Activated naive CD8-positive, alpha-beta T cell treated with anti-CD3 and anti-CD28 coated beads, Interleukin-2, amount 10 ng/mL, durations not matched to agents 7 days and 5 days (primary cell): ENCODE results near the gene SLC27A2. TPM values are rescaled to one million over a fixed set of nuclear protein-coding genes. Genes with fewer than 3 reads are reported as not detected.
"Not testable (repeated sequence)": the region's sequence is repeated elsewhere in the genome, so short reads cannot be mapped to it uniquely, and the experiment has no call there.

Experiments
- ATAC-seq: fragments of 150-1000 bp; cut with Tn5 transposase; one replicate; pipeline ENCODE4 v1.10.0; 2021; ENCODE audit warnings: low read depth, moderate library complexity
- POLR2A ChIA-PET: fragments of 350-600 bp; sonication (Branson Sonifier 250); formaldehyde crosslinking; loops from one replicate; lab custom pipeline; 2021; ENCODE audit warnings: antibody characterized with exemption; lab: Charles Lee
- DNase-seq: peaks from one replicate; pipeline ENCODE4 v3.0.0; 2021
- H3K27ac Mint-ChIP-seq: one replicate; pipeline ENCODE4 v1.8.0; 2022; ENCODE audit warnings: mild to moderate bottlenecking, mixed read lengths
- H3K27me3 Mint-ChIP-seq: one replicate; pipeline ENCODE4 v1.8.0; 2022; ENCODE audit warnings: mild to moderate bottlenecking, moderate library complexity, mixed read lengths
- H3K36me3 Mint-ChIP-seq: one replicate; pipeline ENCODE4 v1.8.0; 2021; ENCODE audit warnings: mild to moderate bottlenecking, mixed read lengths
- H3K4me1 Mint-ChIP-seq: one replicate; pipeline ENCODE4 v1.8.0; 2021; ENCODE audit warnings: mixed read lengths
- H3K4me3 Mint-ChIP-seq: one replicate; pipeline ENCODE4 v1.8.0; 2022; ENCODE audit warnings: mild to moderate bottlenecking, moderate library complexity, mixed read lengths
- H3K9me3 Mint-ChIP-seq: one replicate; pipeline ENCODE4 v1.8.0; 2021; ENCODE audit warnings: mixed read lengths
- total RNA-seq, 2 experiments: library from RNA; stranded (reverse); gene quantifications; one replicate each; pipeline ENCODE4 v1.2.3, GENCODE V29; 2021

Gene SLC27A2
- total RNA-seq, 2 experiments from 2014 or later: 8.8 to 9.6 TPM

DNA sequence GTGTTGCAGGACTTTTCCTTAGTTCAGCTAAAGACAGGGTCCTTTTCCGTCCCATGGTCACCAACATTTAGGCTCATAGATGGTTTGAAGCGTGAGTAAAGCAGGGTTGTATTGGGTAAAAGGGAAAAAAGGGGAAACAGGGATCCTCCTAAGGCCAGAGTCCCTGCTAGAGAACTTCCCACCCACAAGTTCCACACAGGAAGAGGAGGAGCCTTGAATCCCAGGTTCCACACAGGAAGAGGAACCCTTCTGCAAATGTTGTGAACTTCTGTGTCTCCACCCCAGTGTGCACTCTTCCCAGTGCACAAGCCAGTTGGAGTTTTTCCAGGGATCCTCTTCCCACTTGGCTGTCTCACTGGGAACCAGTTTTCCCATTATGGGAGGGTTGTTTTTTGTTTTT lies 35.4 kb upstream of the SLC27A2 start:
- Mint-ChIP-seq H3K27ac (no peak overlapping the region), H3K4me3 (no peak overlapping the region), H3K9me3 (no peaks in the 10 kb centered on the region), H3K4me1 (peaks cover 28% of the 10 kb centered on the region), H3K36me3 (peaks cover 7% of the 10 kb centered on the region), H3K27me3 (peaks cover 2% of the 10 kb centered on the region)
- POLR2A ChIA-PET: no interaction called here
- no peak for ATAC-seq
- DNase-seq: no peak

DNA sequence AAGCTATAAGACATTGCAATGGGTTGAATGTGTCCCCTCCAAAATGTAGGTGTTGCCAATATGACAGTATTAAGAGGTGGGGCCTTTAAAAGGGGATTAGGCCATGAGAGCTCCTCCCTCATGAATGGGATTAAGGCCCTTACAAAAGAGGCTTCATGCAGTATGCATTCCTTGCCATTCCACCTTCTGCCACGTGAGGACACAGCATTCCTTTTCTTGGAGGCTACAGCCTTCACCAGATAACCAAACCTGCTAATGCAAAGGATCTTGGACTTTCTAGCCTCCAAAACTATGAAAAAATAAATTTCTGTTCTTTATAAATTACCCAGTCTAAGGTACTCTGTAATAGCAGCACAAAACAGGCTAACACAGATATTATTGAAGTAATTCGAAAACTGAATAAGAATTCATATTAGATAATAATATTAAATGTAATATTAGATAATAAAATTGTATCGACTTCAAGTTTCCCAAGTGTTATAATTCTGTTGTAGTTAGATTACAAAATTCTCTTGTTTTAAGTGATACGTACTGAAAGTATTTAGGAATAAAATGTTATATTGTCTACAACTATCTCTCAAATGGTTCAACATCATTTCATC lies 33.5 kb upstream of the SLC27A2 start:
- peaks cover 26% of the 10 kb centered on the region for H3K4me1 Mint-ChIP-seq
- no peaks in the 10 kb centered on the region for H3K9me3 Mint-ChIP-seq
- POLR2A ChIA-PET: no interaction called here
- H3K36me3 Mint-ChIP-seq: peaks cover 4% of the 10 kb centered on the region
- H3K27me3 Mint-ChIP-seq: peaks cover 2% of the 10 kb centered on the region
- ATAC-seq (no peak), DNase-seq (no peak)
- H3K4me3 Mint-ChIP-seq: no peak overlapping the region
- no peak overlapping the region for H3K27ac Mint-ChIP-seq

GRCh38 chr15:50149090-50149489 lies 32.9 kb upstream of the SLC27A2 start:
- H3K27ac Mint-ChIP-seq: no peak overlapping the region
- POLR2A ChIA-PET: no interaction called here
- no peaks in the 10 kb centered on the region for H3K9me3 Mint-ChIP-seq
- H3K4me1 Mint-ChIP-seq: peaks cover 23% of the 10 kb centered on the region
- ATAC-seq: no peak
- no peak for DNase-seq
- peaks cover 2% of the 10 kb centered on the region for H3K27me3 Mint-ChIP-seq
- H3K4me3 Mint-ChIP-seq: no peak overlapping the region
- H3K36me3 Mint-ChIP-seq: peaks cover 2% of the 10 kb centered on the region

DNA sequence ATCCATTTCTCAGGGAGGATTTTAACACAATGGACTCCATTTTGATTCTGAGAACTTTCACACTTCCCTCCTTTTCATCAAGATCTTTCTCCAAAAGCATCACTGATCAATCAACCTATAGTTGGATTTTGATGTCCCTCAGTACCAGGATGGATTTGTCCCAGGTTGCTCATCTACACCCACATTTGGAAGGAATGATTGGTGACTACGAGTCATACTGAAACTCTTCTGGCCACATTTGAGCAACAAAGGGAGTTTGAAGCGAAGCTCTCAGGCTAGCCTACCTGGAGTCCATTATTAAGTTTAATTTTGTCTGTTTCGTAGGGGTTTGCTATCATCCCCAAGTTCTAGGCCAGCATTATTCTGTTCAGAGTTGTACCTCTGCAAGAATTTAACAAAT lies 31.6 kb upstream of the SLC27A2 start:
- no peaks in the 10 kb centered on the region for H3K9me3 Mint-ChIP-seq
- peaks cover 2% of the 10 kb centered on the region for H3K27me3 Mint-ChIP-seq
- no peaks in the 10 kb centered on the region for H3K36me3 Mint-ChIP-seq
- POLR2A ChIA-PET: no interaction called here
- no peak overlapping the region for H3K4me3 Mint-ChIP-seq
- DNase-seq: no peak
- no peak for ATAC-seq
- peaks cover 16% of the 10 kb centered on the region for H3K4me1 Mint-ChIP-seq
- H3K27ac Mint-ChIP-seq: no peak overlapping the region

DNA sequence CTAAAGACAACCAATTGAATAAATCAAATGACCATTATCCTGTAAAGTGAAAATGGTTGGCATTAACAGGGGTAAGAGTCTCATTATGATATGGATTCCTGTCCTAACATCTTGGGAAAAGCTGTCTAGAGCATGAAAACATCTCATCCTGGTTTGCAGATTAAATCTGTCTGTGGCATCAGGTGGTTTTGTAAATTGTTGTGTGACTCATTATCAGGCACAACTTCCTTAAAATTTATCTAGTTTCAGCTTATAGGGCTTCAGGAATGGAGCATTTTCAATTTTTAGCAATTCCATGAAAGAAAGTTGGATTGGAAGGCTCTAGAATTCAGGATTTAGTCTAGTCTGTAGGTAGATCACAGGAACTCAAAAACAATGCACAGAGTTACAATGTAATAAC lies 31.1 kb upstream of the SLC27A2 start:
- H3K27me3 Mint-ChIP-seq: peaks cover 2% of the 10 kb centered on the region
- H3K4me3 Mint-ChIP-seq: no peak overlapping the region
- H3K36me3 Mint-ChIP-seq: no peaks in the 10 kb centered on the region
- no peaks in the 10 kb centered on the region for H3K9me3 Mint-ChIP-seq
- ATAC-seq: no peak
- H3K27ac Mint-ChIP-seq: no peak overlapping the region
- no peak for DNase-seq
- peaks cover 13% of the 10 kb centered on the region for H3K4me1 Mint-ChIP-seq
- POLR2A ChIA-PET: interaction anchor here (0.6 kb wide), 1 partner anchor 45 kb away, joined by 5 read pairs; no protein-coding TSS in a partner anchor

DNA sequence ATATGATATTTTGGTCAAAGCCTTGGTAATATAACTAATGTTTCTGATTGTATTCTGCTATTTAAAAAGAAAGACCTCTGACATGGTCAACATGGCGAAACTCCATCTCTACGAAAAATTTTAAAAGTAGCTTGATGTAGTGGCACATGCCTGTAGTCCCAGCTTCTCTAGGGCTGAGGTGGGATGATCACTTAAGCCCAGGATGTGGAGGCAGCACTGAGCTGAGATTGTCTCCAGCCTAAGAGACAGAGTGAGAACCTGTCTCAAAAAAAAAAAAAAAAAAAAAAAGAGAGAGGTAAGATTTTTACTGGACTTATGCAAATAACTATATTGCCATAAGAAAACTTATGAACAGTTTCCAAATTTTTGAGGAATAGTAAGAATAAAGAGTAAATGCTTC lies 30.5 kb upstream of the SLC27A2 start:
- Mint-ChIP-seq H3K9me3 (no peaks in the 10 kb centered on the region), H3K4me1 (peaks cover 12% of the 10 kb centered on the region), H3K4me3 (no peak overlapping the region), H3K27ac (no peak overlapping the region), H3K36me3 (peaks cover 1% of the 10 kb centered on the region), H3K27me3 (peaks cover 6% of the 10 kb centered on the region)
- ATAC-seq (no peak), DNase-seq (no peak)
- POLR2A ChIA-PET: interaction anchor here (0.6 kb wide), 1 partner anchor 45 kb away, joined by 5 read pairs; no protein-coding TSS in a partner anchor

GRCh38 chr15:50158236-50158635 lies 23.8 kb upstream of the SLC27A2 start:
- POLR2A ChIA-PET, H3K36me3 Mint-ChIP-seq: not testable (repeated sequence)

DNA sequence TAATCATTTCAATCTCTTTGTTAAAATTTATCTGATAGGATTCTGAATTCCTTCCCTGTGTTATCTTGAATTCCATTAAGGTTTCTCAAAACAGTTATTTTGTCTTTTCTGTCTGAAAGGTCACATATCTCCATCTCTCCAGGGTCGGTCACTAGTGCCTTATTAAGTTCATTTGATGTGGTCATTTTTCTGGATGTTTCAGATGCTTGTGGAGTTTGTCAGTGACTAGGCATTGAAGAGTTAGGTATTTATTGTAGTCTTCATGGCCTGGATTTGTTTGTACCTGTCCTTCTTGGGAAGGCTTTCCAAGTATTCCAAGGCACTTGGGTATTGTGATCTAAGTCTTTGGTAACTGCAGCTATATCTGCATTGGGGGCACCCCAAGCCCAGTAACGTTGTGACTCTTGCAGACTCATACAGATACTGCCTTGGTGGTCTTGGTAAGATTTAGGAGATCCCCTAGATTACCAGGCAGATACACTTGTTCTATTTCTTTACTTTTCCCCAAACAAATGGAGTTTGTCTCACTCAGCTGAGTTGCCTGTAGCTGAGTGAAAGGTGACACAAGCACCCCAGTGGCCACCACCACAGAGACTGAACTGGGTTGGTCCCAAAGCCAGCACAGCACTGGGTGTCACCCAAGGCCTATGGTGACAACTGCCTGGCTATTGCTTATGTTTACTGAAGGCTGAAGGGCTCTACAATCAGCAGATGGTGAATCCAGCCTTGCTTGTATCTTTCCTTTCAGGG lies 18.9 kb upstream of the SLC27A2 start:
- Mint-ChIP-seq H3K27ac (no peak overlapping the region), H3K36me3 (peaks cover 1% of the 10 kb centered on the region), H3K9me3 (peaks cover 2% of the 10 kb centered on the region), H3K27me3 (peaks cover 42% of the 10 kb centered on the region), H3K4me3 (no peak overlapping the region), H3K4me1 (no peaks in the 10 kb centered on the region)
- DNase-seq (no peak), ATAC-seq (no peak)
- POLR2A ChIA-PET: no interaction called here

More at GRCh38 chr15:50158236-50158635, 23.8 kb upstream of the SLC27A2 start:
- H3K27ac Mint-ChIP-seq, H3K4me3 Mint-ChIP-seq, ATAC-seq, H3K9me3 Mint-ChIP-seq, H3K4me1 Mint-ChIP-seq, DNase-seq: not testable (repeated sequence)
- peaks cover 40% of the 10 kb centered on the region for H3K27me3 Mint-ChIP-seq

DNA sequence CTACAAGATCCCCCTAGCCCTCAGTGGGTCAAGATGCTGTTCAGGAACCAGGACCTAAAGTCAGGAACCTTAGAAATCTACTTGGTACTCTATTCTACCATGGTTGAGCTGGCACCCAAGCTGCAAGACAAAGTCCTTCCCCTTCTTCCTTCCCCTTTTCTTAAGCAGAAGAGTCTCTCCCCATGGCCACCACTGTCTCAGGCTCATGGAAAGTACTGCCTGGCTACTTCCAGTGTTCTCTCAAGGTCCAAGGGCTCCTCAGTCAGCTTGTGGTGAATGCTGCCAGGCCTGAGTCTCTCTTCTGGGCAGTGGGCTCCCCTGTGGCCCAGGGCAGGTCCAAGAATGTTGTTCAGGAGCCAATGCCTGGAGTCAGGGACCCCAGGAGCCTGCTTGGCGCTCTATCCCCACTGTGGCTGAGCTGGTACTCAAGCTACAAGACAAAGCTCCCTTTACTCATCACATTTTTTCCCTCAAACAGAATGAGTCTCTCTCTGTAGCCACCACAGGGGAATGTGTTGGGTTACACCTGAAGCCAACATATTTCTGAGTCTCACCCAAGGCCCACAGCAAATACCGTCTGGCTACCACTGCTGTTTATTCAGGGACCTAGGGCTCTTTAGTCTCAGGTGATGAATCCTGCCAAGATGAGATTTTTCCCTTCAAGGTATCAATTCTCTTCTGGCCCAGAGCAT lies 18.1 kb upstream of the SLC27A2 start:
- H3K36me3 Mint-ChIP-seq: peaks cover 1% of the 10 kb centered on the region
- H3K4me3 Mint-ChIP-seq: no peak overlapping the region
- ATAC-seq (no peak), DNase-seq (no peak)
- H3K27ac Mint-ChIP-seq: no peak overlapping the region
- H3K4me1 Mint-ChIP-seq: no peaks in the 10 kb centered on the region
- peaks cover 39% of the 10 kb centered on the region for H3K27me3 Mint-ChIP-seq
- peaks cover 2% of the 10 kb centered on the region for H3K9me3 Mint-ChIP-seq
- POLR2A ChIA-PET: no interaction called here

DNA sequence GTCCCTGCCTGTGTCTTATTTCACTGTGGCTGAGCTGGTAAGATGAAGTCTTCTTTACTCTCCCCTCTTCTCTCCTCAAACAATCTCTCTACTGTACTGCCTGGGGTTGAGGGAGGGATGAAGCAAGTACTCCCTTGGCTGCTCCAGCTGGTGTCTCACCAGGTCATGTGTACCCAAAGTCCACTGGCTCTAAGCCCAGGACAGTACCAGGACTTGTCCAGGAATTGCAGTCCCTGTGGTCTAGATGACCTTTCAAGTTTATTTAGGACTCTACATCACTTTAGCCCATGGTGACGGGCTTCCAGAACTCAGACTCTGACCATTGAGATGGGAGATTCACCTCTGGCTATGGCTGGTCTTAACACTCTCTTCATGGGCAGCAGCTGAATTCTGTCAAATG lies 17.5 kb upstream of the SLC27A2 start:
- Mint-ChIP-seq H3K27me3 (peaks cover 36% of the 10 kb centered on the region), H3K4me1 (no peaks in the 10 kb centered on the region), H3K9me3 (peaks cover 2% of the 10 kb centered on the region), H3K4me3 (no peak overlapping the region), H3K27ac (no peak overlapping the region), H3K36me3 (peaks cover 1% of the 10 kb centered on the region)
- no peak for ATAC-seq
- DNase-seq: no peak
- POLR2A ChIA-PET: no interaction called here

DNA sequence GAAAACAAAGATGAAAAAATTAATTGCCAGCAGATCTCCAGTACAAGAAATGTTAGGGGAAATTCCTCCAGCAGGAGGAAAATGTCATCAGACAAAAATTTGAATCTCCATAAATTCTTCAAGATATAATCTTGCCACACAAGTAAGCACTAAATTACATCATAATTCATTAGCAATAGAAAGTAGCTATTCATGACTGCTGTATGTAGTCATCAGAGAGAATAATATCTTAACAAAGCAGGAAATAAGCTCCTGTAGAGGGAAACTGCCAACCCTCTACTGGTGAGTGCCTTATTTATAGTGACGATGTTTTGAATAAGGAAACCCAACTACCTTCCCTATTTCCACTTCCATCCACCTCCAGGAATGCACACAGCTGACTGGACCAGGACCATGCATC lies 15.8 kb upstream of the SLC27A2 start:
- ATAC-seq (no peak), DNase-seq (no peak)
- Mint-ChIP-seq H3K27me3 (peaks cover 29% of the 10 kb centered on the region), H3K27ac (no peak overlapping the region), H3K4me3 (no peak overlapping the region), H3K4me1 (no peaks in the 10 kb centered on the region), H3K36me3 (peaks cover 1% of the 10 kb centered on the region), H3K9me3 (peaks cover 2% of the 10 kb centered on the region)
- POLR2A ChIA-PET: no interaction called here

DNA sequence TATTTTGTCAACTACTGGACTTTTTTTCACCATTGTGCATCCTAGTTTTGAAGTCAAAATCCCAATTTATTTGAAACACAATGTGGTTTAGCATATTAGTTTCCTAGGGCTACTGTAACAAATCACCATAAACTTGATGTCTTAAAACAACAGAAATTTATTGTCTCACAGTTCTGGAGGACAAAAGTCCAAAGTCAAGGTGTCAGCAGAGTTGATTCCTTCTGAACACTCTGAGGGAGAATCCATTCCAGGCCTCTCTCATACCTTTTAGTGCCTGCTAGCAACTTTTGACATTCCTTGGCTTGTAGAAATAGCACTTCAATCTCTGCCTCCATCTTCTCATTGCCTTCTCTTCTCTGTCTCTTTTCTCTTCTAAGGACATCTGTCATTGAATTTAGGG lies 14.9 kb upstream of the SLC27A2 start:
- Mint-ChIP-seq H3K4me1 (peaks cover 2% of the 10 kb centered on the region), H3K27me3 (peaks cover 27% of the 10 kb centered on the region), H3K27ac (no peak overlapping the region), H3K36me3 (peaks cover 8% of the 10 kb centered on the region), H3K9me3 (peaks cover 7% of the 10 kb centered on the region), H3K4me3 (no peak overlapping the region)
- no peak for ATAC-seq
- POLR2A ChIA-PET: no interaction called here
- DNase-seq: no peak

GRCh38 chr15:50168379-50168778 lies 13.6 kb upstream of the SLC27A2 start:
- POLR2A ChIA-PET: no interaction called here
- H3K9me3 Mint-ChIP-seq: peaks cover 5% of the 10 kb centered on the region
- ATAC-seq: no peak

More at GRCh38 chr15:50168379-50168778, 13.6 kb upstream of the SLC27A2 start:
- H3K27ac Mint-ChIP-seq: no peak overlapping the region
- no peak overlapping the region for H3K4me3 Mint-ChIP-seq
- H3K27me3 Mint-ChIP-seq: peaks cover 22% of the 10 kb centered on the region
- H3K4me1 Mint-ChIP-seq: peaks cover 2% of the 10 kb centered on the region
- DNase-seq: no peak
- peaks cover 8% of the 10 kb centered on the region for H3K36me3 Mint-ChIP-seq
